CD4-positive, alpha-beta T cell treated with Interleukin-6 at 100 ng/mL for 8 hours (primary cell): Measurements from ENCODE around the gene THBS2.
"Not testable (repeated sequence)": the region's sequence is repeated elsewhere in the genome, so short reads cannot be mapped to it uniquely, and the experiment has no call there.

Source experiments
- DNase-seq: peaks from one replicate; pipeline ENCODE4 v3.0.0-alpha.2; 2020; ENCODE audit warnings: mixed read lengths, low spot score

Gene THBS2

DNA sequence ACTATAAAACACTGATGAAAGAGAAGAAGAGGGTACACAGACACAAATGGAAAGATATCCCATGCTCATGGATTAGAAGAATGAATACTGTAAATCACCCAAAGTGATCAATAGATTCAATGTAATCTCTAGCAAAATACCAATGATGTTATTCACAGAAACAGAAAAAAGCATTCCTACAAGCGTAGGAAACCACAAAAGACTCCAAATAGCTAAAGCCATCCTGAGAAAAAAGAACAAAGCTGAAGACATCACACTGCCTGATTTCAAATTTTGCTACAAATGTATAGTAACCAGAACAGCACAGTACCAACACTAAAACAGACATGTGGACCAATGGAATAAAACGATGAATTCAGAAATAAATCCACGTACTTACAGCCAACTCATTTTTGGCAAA, 43.0 kb downstream of the THBS2 start:
- no peak for DNase-seq

DNA sequence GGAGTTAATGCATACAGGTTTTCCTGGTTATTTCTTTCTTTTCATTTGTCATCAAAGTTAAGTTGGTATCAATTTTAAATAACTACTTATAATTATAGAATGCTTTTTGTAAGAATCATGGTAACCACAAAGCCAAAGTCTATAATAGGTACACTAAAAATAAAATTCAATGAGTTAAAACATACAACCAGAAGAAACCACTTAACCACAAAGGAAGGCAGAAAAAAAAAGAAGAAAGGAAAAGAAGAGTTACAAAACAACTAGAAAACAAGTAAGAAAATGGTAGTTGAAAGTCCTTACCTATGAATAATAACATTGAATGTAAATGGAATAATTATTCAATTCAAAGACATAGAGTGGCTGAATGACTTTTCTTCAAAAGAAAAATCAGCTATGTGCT, 45.6 kb downstream of the THBS2 start:
- no peak for DNase-seq

DNA sequence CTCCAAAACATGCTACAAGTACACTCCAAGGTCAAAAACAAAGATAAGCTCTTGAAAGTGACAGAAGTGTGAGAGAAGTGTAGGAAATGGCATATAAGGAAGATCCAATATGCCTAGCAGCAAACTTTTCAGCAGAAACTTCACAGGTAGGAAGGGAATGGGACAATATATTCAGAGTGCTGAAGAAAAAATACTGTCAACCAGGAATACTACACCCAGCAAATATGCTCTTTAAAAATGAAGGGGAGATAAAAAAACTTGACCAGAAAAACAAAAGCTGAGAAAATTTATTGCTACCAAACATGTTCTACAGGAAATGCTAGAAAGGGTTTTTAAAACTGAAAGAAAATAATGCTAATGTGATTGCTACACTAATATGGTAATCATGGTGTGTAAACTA, 46.2 kb downstream of the THBS2 start:
- no peak for DNase-seq

DNA sequence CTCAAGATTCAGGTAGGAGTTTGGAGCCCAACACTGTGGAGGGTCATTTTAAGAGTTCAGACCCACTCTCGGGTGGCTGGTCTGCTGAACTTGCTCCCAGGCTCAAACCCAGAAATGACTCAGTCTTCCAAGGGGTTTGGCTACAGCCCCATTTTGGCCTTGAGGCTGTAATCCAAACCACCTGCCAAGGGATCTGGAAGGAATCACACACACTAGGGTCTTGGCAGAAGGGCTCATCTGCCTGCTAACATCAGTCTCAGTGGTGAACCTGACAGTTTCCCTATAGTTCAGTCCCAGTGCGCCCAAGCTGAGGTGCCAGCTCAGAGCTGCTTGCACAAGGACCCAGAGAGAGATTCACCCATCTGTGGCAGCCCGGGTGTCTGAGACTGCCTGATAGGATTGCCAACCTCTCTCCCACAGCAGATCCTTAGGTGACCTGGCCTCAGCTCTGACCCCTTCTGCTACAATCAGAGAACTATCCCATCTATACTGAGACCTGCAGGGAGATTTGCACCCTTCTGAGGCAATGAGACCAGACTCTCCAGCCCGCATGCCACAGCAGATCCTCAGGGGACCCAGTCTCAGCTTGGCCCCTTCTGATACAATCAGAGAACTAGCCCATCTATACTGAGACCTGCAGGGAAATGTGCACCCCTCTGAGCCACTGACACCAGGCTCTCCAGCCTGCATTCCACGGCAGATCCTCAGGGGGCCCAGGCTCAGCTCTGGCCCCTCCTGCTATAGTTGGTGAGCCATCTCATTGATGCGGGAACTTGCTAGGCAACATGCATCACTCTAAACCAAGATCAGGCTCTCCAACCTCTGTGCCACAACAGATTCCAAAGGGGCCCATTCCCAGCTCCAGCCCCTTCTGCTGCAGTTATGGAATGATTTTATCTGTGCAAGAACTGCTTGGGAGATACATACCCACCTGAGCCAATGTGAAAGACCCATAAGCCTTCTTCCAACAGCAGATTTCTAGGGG, 48.2 kb downstream of the THBS2 start:
- no peak for DNase-seq

DNA sequence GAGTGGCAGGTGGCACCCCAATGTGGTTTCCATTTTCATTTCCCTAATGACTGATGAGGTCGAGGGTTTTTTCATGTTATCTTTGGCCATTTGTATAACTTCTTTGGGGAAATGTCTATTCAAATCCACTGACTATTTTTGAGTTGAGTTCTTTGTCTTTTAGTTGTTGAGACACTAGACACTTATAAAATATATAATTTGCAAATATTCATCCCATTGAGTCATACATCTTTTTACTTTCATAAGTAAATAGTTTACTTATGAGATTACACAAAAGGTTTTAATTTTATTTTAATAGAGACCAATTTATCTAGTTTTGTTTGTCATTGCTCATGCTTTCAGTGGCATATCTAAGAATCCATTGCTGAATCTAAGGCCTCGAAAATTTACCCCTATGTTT, 49.5 kb downstream of the THBS2 start:
- no peak for DNase-seq

DNA sequence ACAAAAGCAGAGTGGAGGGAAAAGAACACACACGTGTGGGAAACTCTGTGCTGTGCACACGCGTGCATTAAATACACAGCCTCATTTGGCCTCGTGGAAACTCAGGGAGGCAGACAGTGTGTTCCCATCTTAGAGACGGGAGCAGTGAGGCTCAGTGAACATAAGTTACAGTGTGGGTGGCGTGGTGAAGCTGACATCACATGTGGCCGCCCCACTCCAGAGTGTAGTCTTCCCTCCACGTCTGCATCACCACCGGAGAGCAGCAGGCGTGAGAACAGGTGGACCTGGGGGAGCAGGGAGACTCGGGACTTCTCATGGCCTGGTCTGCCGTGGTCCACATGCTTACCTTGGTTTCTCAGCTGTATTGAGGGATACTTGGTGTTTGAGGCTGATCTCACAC, 51.7 kb downstream of the THBS2 start:
- no peak for DNase-seq

DNA sequence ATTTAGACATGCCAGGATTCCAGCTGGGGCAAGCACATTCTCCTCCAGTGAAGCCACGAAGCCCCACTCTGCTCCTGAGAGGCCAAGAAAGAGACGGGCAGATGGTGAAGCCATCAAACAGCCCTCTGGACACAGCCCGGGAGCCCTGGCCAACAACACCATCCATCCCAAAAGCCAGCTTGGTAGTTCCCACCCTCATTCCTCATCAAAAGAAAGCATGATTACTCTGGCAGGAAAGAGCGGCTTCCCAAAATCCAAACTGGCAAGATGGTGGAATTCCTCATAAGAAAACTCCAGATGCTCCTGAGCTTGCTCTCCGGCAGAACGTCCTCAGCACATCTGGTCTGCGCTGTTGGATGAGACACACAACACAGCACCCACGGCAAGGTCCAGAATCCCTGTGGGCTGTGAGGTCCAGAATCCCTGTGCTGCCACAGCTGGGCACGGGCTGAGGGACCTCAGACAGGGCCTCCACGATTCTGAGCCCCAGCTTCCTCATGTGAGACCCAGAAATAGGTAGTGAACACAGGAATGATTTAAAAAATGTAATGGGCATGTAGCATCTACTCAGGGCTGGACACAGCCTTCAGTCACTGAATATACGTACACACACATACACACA, 52.6 kb downstream of the THBS2 start:
- DNase-seq = no peak

DNA sequence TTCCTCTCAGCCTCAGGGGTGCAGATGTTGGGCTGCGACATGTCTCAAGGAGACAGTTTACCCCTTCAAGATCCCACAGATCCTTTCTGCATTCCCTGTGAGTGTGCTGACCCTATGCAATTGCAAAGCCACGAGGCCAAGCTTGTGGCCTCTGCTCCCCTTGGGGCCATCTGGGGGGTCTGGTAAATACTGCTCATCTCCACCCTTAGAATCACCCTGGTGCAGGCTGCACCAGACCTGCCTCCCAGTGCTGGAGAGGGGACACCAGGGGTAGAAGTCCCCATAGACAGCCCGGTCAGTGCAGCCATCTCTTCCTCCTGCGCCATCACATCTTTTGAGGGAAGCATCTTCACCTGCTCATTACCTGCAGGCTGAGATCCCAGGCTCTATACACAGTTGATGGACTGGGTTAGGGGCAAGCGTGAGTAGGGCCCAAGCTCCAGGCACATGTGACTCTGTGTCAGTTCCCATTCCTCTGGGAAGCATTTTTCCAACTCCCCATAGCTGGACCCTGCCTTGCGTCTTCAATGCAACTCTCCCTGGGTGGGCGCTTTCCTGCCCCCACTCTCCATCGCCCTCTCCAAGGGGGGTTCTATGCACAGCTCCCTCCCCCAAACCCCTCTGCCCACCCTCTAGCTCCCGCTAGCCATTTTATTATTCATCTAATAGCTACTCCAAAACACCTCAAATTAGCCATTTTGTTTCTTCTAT, 53.9 kb downstream of the THBS2 start:
- DNase-seq = no peak

DNA sequence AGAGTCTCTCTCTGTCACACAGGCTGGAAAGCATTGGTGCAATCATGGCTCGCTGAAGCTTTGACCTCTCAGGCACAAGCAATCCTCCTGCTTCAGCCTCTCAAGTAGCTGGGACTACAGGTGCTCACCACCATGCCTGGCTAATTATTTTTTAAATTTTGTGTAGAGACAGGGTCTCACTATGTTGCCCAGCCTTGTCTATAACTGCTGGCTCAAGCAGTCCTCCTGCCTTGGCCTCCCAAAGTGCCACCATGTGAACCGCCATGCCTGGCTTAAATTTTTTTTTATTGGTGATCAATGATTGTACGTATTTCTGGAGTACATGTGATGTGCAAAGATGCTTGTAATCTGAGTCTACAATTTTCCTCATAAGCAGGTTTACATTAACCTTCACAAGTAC, 54.8 kb downstream of the THBS2 start:
- no peak for DNase-seq

DNA sequence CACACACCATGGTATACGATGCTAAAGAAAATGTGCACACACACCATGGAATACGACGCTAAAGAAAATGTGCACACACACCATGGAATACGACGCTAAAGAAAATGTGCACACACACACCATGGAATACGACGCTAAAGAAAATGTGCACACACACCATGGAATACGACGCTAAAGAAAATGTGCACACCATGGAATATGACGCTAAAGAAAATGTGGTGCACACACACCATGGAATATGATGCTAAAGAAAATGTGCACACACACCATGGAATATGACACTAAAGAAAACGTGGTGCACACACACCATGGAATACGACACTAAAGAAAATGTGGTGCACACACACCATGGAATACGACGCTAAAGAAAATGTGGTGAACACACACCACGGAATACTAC, 55.7 kb downstream of the THBS2 start:
- not testable (repeated sequence) for DNase-seq

DNA sequence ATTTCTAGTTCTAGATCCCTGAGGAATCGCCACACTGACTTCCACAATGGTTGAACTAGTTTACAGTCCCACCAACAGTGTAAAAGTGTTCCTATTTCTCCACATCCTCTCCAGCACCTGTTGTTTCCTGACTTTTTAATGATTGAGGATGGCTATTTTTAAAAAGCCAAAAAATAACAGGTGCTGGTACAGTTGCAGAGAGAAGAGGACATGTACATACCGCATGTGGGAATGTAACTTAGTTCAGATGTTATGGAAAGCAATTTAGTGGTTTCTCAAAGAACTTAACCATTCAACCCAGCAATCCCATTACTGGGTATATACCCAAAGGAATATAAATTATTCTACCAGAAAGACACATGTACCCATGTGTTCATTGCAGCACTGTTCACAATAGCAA, 57.4 kb downstream of the THBS2 start:
- not testable (repeated sequence) for DNase-seq

DNA sequence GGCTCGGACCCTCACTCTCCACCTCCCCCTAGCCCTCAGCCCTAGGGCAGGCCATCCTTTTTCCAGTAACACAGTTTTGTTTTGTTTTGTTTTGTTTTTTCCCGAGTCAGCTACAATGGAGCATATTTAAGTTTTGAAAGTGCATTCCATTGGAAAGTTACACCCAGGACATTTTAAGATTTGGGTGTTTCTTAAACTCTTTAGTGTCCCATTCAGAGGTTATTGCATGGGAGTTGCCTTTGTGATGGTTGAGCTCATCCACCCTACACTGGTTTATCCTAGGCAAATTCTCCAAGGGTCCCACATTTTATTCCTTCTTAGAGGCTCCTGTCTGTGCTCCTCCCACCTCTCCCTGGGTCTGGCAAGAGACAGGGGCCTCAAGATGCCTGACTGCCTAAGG, 58.9 kb downstream of the THBS2 start:
- DNase-seq = no peak

DNA sequence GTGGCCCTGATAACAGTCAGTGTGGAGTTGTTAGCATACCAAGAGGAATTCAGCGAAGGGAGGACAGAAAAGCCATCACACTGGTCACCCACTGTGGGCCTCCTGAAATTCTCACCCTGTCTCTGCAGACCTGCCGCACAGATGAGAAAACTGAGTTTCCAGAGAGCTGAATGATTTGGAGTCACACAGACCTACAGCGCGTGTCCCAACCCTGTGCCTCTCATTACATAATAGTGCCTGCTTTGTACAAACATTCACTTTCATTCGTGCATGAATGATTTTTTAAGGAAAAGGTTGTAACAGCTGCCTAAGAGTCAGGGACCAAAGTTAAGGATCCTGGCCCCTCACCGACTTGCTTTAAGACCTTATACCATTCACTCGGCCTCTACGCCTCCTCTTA, 62.7 kb downstream of the THBS2 start:
- no peak for DNase-seq

DNA sequence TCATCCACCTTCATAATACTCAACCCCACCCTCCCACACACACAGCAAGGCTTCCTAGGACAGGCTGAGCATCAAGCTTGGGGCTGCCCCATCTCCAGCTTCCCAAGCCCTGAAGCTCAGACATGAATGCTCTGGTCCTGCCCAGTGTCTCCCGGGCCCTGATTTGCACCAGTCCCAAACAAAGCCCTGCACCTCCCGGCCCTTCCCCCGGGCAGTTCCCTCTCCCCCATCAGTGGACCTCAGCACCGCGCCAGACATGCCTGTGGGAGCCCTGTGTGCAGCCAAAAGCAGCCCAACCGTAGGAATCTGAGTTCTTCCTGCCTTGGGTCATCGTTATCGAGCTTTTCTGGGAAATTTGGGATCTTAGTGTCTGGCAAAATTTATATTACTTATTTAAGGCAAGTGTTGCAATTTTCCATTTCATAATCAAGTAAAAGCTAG, 63.5 kb downstream of the THBS2 start:
- DNase-seq = no peak

DNA sequence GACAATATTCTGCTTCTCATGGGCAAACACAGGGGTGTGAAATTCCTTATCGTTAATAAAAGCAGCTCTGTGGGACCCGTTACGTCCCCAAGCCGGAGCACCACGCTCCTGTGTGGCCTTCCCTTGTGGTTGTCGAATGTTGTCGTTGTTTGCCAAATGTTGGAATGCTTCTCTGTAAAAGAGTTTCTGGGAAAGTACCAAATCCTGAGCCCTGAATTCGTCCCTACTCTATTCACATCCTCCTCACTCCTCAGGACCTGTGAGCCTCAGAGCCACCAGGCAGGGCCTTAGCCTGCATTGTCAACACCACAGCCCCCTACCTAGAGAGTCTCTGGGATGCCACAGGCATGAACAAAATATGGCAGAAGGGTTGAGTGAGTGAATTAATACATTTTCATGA, 64.0 kb downstream of the THBS2 start:
- no peak for DNase-seq

DNA sequence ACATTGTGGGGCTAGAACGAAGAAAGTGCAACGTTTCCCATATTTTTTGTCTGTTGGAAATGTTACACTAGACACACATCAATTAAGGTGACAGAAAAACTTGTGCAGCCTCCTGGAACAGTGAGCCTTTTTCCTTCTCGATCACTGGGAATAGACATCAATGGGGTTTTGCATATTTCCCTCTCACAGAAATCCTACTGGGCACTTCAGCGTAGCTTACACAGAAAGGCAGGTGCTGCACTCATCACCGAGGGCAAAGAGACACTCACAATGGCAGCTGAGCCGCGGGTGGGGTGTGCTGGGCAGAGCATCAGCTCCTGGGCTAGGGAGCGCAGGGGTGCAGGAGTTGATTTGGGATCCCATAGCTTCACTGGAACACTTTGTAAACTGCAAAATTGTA, 64.5 kb downstream of the THBS2 start:
- DNase-seq = no peak

DNA sequence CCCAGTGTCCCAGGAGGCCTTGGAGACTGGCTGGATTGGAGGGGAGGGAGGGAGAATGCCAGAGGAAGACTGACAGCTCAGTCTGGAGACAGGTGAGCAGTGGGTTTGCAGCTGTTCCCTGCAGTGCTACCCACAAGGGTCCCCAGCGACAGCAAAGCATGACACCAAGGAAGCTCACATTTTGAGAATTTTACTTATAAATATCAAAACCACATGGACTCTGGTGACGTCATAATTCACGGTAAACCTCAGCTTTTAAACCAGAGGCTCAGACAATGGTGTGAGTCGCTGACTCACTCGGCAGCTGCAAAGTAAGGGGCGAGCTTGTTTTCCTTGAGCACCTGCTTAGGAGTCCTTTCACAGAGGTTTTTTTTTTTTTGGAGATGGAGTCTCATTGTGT, 65.2 kb downstream of the THBS2 start:
- no peak for DNase-seq

DNA sequence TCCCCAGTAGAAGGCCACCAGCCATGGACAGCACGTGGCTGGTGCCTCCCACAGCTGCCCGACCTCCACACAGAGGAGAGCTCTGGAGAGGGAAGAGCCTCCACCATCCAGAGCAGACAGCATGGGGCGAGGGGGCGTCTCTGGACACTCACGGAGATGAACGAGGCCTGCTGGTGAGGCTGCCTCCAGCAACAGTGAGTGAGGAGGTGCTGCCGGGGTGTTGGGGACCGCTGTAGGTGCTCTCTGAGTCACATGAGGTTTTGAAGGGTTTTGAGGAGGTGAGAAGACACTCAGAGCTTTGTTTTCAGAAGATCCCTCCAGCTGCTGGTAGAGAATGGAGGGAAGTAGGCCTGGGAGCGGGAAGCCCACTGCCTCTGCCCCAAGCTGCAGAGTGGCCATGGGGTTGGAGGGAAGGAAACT, 65.6 kb downstream of the THBS2 start:
- DNase-seq = no peak

DNA sequence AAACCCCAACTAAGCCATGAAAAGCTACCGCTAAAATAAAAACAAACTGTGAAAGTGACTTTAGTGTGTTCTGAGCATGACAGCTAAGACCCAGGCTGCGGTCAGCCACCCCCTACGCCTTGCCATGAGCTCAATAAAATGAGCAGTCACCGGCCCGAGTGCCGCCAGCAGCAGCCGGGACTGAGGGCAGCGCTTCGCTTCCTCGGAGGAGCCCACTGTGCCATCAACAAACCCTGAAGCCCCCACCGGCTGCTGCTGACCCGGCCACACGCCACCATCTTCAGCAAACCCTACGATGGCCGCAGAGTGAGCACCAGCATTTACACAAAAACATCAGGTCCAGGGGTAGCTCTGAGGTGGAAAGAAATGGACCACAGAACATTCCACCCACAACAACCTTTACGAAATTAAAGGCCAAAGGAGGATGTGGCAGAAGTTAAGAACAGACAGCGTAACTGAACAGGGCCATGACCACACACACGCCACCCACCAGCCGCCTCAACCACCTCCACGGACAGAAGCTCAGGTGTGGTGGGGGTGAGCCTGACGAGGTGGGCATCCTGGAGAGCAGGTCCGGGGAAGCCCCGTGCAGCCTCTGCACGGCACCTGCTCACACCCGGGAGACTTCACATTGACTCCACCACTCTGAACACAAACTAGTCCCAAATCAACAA, 67.0 kb downstream of the THBS2 start:
- DNase-seq = no peak

DNA sequence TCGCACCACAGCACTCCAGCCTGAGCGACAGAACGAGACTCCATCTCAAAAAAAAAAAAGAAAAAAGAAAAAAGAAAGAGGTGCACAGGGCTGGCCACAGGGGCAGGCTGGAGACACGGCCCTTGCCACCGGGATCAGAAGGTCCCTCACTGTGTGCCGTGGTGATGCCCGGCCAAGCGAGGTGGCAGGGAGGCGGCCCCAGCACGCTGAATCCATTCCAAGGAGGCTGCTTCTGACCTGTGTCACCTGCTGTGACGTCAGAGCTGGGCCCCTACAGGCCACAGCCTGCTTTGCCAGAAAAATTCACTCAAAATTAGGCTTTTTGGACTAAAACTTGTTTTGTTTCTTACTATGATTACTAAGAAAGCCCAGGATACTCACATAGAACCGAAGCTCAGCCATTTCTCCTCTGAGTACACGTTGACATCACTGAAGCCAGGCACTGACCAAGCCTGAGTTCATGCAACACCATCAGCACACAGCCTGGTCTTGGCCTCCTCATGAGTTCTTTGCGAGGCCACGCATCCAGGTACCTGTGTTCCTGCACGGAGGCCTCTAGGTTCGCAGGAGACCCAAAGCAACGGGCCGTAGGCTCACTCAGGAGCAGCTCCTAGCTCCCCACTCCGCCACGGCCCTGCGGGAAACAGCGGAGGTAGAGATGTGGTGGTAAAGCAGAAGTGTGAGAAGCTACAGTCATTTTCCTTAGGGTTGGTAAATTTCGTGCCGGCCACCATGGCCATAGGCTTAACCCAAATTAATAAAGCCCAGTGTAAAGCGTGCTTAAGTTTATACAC, 67.8 kb downstream of the THBS2 start:
- no peak for DNase-seq

DNA sequence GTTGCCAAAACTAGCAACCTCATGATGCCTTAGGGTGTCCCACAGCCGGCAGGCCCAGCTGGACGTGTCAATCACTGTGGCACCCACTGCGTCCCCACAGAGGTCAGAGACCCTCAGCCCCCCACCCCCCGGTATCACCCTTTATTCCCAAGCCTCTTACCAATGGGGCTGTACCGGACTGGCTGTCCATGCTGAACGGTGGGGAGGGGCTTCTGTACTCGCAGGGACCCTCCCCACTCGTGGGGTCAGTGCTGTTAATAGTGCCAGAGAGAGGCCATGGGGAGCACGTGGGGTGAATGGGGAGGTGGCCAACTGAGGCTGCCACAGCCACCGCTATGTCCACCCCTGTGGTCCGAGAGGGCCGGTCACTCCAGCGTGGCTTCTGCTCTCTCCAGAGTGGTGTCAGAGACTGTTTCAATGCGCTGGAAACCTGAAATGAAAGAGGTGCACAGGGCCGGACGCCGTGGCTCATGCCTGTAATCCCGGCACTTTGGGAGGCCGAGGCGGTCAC, 68.6 kb downstream of the THBS2 start:
- DNase-seq = no peak
